Omental fat pad (tissue), 4 donors: Measurements from ENCODE around the gene RASGRP2. TPM values are rescaled to one million over a fixed set of nuclear protein-coding genes. Genes with fewer than 3 reads are reported as not detected.

Experiments used
- ATAC-seq: fragments of 150-250 bp; one replicate; pipeline ENCODE4 v1.9.1; 2016; ENCODE audit warnings: mild to moderate bottlenecking, moderate library complexity; ENCODE audit not compliant: low FRiP score
- DNase-seq: peaks from one replicate; pipeline ENCODE4 v3.0.0-alpha.2; 2019; ENCODE audit warnings: low spot score
- total RNA-seq, 4 donors: library from RNA; depleted of rRNA; stranded (reverse); fragments of >200 nt; gene quantifications; one replicate each; pipeline ENCODE4 v1.1.0, GENCODE V29; 2016
- TF ChIP-seq, protein P1 (sequence below), 3 donors: fragments of 450-650 bp; IDR thresholded peaks; one replicate each; pipeline ENCODE4 v1.5.1; 2016 to 2017; ENCODE audit warnings: antibody characterized with exemption in 3 of 3, mild to moderate bottlenecking in 3 of 3, moderate library complexity in 2 of 3

RASGRP2 gene
- total RNA-seq, 4 donors from 2014 or later = 9.3 to 53.1 (median 14.0) TPM

GRCh38 chr11:64777449-64778222 lies 33.7 kb upstream of the RASGRP2 start:
- DNase-seq (peak; percentile 68), ATAC-seq (peak; percentile 21)
- TF ChIP-seq, protein P1, sequence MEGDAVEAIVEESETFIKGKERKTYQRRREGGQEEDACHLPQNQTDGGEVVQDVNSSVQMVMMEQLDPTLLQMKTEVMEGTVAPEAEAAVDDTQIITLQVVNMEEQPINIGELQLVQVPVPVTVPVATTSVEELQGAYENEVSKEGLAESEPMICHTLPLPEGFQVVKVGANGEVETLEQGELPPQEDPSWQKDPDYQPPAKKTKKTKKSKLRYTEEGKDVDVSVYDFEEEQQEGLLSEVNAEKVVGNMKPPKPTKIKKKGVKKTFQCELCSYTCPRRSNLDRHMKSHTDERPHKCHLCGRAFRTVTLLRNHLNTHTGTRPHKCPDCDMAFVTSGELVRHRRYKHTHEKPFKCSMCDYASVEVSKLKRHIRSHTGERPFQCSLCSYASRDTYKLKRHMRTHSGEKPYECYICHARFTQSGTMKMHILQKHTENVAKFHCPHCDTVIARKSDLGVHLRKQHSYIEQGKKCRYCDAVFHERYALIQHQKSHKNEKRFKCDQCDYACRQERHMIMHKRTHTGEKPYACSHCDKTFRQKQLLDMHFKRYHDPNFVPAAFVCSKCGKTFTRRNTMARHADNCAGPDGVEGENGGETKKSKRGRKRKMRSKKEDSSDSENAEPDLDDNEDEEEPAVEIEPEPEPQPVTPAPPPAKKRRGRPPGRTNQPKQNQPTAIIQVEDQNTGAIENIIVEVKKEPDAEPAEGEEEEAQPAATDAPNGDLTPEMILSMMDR (IDR thresholded peaks at IDR 0.05) = no peak

GRCh38 chr11:64776875-64777274 lies 32.9 kb upstream of the RASGRP2 start:
- ATAC-seq (no peak), DNase-seq (no peak)
- TF ChIP-seq, protein P1 (IDR thresholded peaks at IDR 0.05) = no peak

DNA sequence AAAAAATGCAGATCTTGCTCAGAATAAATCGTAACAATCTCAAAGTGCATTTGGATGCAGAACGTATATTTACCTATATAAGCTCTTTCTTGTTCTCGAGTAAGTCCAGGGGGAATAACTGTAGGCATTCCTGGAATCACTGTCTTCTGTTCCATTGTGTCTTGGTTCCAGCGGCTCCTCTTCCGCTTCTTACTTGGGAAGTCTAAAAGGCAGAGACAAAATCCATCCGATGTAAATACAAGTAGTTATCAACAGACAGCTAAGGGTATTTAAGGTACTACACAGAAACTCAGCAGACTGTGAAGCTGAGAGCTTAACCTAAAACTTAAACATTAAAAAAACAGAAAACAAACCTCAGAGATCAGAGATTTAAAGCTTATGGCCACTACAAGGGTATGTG lies 32.5 kb upstream of the RASGRP2 start:
- no peak for ATAC-seq
- DNase-seq = no peak
- TF ChIP-seq, protein P1 (IDR thresholded peaks at IDR 0.05) = no peak

- TF ChIP-seq, protein P1 (IDR thresholded peaks at IDR 0.05) = no peak
- DNase-seq (no peak), ATAC-seq (no peak)
These were observed 30.2 kb upstream of the RASGRP2 start for GRCh38 chr11:64774144-64774543.

GRCh38 chr11:64772303-64773018 lies 28.5 kb upstream of the RASGRP2 start:
- no peak for ATAC-seq
- DNase-seq = no peak
- TF ChIP-seq, protein P1 (IDR thresholded peaks at IDR 0.05) = no peak

DNA sequence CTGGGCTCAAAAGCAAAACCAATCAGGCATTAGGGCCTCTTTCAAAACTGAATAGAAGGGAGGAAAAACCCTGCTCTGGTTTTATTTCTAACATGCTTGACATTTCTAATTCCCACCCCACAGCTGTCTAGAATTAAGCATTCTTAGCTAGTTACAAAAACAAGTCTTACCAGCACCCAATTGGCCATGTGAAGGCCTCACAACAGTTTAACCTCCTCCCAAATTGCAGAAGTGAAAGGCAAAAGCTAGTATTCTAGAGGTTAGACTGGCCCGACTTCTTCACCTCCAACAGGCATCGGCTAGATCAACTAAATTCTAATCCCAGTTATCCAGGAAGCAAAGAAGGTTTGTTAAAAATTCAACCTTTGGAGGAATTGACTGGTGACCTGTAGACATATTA lies 27.9 kb upstream of the RASGRP2 start:
- ATAC-seq (no peak), DNase-seq (no peak)
- TF ChIP-seq, protein P1 (IDR thresholded peaks at IDR 0.05) = no peak
